Measurements from ENCODE around the gene GIT2. TPM values are rescaled to one million over a fixed set of nuclear protein-coding genes. Genes with fewer than 3 reads are reported as not detected.

GIT2 gene
- total RNA-seq, 1 donor from 2014 or later = 72.3 TPM

DNA sequence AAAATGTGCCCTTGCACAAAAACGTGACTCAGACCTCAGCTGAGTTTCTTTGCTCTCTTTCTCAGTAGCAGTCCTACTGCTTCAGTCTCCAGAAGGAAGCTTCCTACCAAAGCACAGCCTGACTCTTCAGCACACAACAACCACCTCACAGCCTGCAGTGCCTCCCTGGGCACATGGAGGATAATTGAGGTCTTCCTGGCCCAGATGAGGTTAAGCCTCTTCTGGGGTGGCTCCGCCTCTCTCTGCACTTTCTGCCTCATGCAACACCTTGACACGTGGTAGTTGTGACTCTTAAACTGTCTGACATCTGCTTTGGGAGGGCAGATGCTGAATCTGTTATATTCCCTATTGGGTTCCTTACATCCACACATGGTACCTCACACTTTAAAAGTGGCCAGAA lies 33.8 kb downstream of the GIT2 start:
- no peak overlapping the region for H3K27ac Mint-ChIP-seq
- peaks cover 82% of the 10 kb centered on the region for H3K36me3 Mint-ChIP-seq (ENCODE audit: low read depth)

DNA sequence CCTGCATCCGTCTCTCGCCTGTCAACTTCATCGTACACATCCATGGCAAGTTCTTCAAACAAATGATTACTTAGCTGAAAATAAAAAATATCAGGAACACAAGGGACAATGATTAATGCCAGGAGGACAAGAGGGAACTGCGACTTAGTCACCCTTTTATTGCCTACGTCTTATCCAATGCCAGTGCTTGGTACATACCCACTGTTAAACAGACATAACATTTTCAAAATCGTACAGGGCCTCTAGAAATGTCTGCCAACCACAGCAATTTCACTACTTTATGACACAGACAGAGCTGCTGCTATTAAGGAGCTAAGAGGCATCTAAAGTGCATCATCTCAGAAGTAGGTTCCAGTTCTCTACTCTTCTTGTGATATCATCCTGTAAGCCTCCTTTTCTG lies 34.6 kb downstream of the GIT2 start:
- no peak overlapping the region for H3K27ac Mint-ChIP-seq
- peaks cover 12% of the 10 kb centered on the region for H3K4me1 Mint-ChIP-seq (ENCODE audit: low read depth)
- no peaks in the 10 kb centered on the region for H3K9me3 Mint-ChIP-seq
- peaks cover 80% of the 10 kb centered on the region for H3K36me3 Mint-ChIP-seq (ENCODE audit: low read depth)
- DNase-seq (ENCODE audit: low spot score) = no peak
- H3K4me3 Mint-ChIP-seq (ENCODE audit: low read depth) = no peak overlapping the region
- intact Hi-C loops (cut with micrococcal nuclease) = no loop called here
- H3K27me3 Mint-ChIP-seq (ENCODE audit: low read depth) = no peaks in the 10 kb centered on the region

More for the DNA sequence above, 33.8 kb downstream of the GIT2 start:
- intact Hi-C loops (cut with micrococcal nuclease) = no loop called here
- peaks cover 15% of the 10 kb centered on the region for H3K4me1 Mint-ChIP-seq (ENCODE audit: low read depth)
- no peak for DNase-seq (ENCODE audit: low spot score)
- H3K4me3 Mint-ChIP-seq (ENCODE audit: low read depth) = no peak overlapping the region
- H3K27me3 Mint-ChIP-seq (ENCODE audit: low read depth) = no peaks in the 10 kb centered on the region
- no peaks in the 10 kb centered on the region for H3K9me3 Mint-ChIP-seq

DNA sequence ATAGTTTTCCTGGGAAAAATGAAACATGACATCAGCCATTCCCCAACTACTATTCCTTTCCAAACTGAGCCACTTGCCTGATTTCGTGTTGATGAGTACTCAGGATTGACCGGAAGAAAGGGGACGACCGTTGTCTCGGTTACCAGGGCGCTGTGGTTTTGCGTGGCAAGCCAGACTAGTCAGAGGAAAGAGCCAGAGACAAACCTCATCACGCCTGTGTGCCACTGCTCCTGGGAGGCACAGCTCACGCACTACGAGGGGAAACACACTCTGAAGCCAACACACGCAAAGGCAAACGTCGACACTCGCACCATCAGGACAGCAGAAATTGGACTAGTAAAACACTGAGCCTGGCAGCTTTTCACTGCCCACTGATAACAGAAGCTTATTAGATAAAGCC lies 35.0 kb downstream of the GIT2 start:
- no peak for DNase-seq (ENCODE audit: low spot score)
- Mint-ChIP-seq H3K36me3 (ENCODE audit: low read depth) (peaks cover 80% of the 10 kb centered on the region), H3K27me3 (ENCODE audit: low read depth) (no peaks in the 10 kb centered on the region), H3K4me1 (ENCODE audit: low read depth) (peaks cover 9% of the 10 kb centered on the region), H3K4me3 (ENCODE audit: low read depth) (no peak overlapping the region), H3K9me3 (no peaks in the 10 kb centered on the region), H3K27ac (no peak overlapping the region)
- intact Hi-C loops (cut with micrococcal nuclease) = no loop called here

DNA sequence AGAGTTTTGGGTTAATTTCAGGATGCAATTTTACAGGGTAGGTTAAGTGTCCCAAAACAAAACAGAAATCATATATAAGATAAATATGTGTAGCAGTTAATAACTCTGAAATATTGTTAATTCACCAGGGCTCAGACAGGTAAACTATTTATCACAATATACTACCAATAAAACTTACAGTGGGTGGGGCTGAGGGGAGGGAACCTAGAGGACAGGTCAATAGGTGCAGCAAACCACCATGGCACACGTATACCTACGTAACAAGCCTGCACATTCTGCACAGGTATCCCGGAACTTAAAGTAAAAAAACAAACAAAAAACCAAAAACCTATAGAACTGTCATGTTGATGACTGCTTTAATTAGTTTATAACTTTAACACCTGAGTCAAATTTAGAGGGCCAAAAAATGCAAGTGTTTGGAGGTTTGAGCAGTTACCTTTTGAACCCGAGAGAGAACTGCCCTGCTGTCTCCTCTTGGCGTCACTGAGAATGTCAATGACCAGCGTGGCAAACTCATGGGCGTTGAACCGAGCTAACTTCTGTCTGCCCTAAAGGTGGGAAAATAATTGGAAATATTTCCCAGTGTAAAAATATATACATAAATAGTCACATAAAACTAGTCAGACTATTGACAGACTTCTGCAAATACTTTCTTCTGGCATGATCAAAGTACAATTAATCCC lies 36.6 kb downstream of the GIT2 start:
- H3K36me3 Mint-ChIP-seq (ENCODE audit: low read depth) = peaks cover 73% of the 10 kb centered on the region
- H3K4me1 Mint-ChIP-seq (ENCODE audit: low read depth) = peaks cover 7% of the 10 kb centered on the region
- no peaks in the 10 kb centered on the region for H3K9me3 Mint-ChIP-seq
- DNase-seq (ENCODE audit: low spot score) = no peak
- intact Hi-C loops (cut with micrococcal nuclease) = no loop called here
- H3K27me3 Mint-ChIP-seq (ENCODE audit: low read depth) = no peaks in the 10 kb centered on the region
- H3K27ac Mint-ChIP-seq = no peak overlapping the region
- no peak overlapping the region for H3K4me3 Mint-ChIP-seq (ENCODE audit: low read depth)

DNA sequence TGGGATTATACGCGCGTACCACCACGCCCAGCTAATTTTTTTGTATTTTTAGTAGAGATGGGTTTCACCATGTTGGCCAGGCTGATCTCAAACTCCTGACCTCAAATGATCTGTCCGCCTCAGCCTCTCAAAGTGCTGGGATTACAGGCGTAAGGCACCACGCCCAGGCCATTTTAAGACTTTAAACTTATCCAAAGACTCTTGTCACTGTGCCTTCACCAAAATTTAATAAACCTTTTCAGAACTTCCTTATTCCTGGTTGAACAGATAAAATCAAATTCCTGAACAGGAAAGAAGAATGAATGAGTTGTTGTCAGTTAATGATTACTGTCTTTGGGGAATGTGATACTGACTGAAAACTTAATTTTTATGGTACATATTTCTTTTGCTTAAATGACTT lies 37.8 kb downstream of the GIT2 start:
- Mint-ChIP-seq H3K27me3 (ENCODE audit: low read depth) (no peaks in the 10 kb centered on the region), H3K4me1 (ENCODE audit: low read depth) (peaks cover 3% of the 10 kb centered on the region), H3K36me3 (ENCODE audit: low read depth) (peaks cover 72% of the 10 kb centered on the region), H3K4me3 (ENCODE audit: low read depth) (no peak overlapping the region), H3K9me3 (no peaks in the 10 kb centered on the region), H3K27ac (no peak overlapping the region)
- intact Hi-C loops (cut with micrococcal nuclease) = no loop called here
- no peak for DNase-seq (ENCODE audit: low spot score)

DNA sequence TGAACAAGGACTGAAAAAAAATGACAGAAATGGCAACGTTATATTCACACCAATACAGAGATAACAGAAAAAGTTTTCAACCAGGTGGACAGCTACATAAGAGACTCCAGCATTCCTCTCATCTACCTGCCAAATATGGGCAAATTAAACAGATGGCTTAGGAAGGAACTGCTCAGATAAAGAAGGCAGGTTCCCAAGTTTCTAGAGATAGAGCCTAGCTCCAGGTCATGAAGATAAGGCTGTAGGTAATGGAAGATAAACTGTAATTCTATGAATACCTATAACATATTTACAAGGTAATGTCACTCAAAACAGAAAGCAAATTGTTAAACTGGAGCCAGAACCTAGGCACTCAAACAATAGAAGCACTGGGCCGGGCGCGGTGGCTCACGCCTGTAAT lies 42.5 kb downstream of the GIT2 start:
- H3K27ac Mint-ChIP-seq = no peak overlapping the region
- H3K4me1 Mint-ChIP-seq (ENCODE audit: low read depth) = peaks cover 8% of the 10 kb centered on the region
- no peaks in the 10 kb centered on the region for H3K27me3 Mint-ChIP-seq (ENCODE audit: low read depth)
- no peak for DNase-seq (ENCODE audit: low spot score)
- peaks cover 80% of the 10 kb centered on the region for H3K36me3 Mint-ChIP-seq (ENCODE audit: low read depth)
- no peak overlapping the region for H3K4me3 Mint-ChIP-seq (ENCODE audit: low read depth)
- intact Hi-C loops (cut with micrococcal nuclease) = no loop called here
- H3K9me3 Mint-ChIP-seq = no peaks in the 10 kb centered on the region

DNA sequence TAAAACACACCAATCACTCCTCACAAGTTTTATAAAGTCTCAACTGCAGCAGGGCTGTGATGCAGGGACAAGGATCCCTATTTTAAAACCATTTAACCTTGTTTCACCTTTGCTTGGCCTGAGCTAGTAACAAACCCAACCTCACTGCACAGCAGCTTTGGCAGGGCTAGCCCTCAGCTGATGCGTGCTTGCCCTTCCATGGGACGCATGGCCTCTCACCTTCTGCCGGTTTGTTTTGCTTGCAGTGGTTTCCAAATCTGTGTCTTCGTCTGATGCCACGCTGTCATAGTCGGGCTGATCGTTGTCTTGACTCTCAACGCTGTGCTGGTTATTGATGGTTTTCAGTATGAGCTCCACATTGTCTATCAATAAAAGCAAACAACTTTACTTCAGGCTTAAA lies 43.3 kb downstream of the GIT2 start:
- DNase-seq (ENCODE audit: low spot score) = no peak
- H3K36me3 Mint-ChIP-seq (ENCODE audit: low read depth) = peaks cover 80% of the 10 kb centered on the region
- intact Hi-C loops (cut with micrococcal nuclease) = no loop called here
- H3K4me3 Mint-ChIP-seq (ENCODE audit: low read depth) = no peak overlapping the region
- H3K4me1 Mint-ChIP-seq (ENCODE audit: low read depth) = peaks cover 14% of the 10 kb centered on the region
- H3K9me3 Mint-ChIP-seq = no peaks in the 10 kb centered on the region
- H3K27me3 Mint-ChIP-seq (ENCODE audit: low read depth) = no peaks in the 10 kb centered on the region
- H3K27ac Mint-ChIP-seq = no peak overlapping the region

DNA sequence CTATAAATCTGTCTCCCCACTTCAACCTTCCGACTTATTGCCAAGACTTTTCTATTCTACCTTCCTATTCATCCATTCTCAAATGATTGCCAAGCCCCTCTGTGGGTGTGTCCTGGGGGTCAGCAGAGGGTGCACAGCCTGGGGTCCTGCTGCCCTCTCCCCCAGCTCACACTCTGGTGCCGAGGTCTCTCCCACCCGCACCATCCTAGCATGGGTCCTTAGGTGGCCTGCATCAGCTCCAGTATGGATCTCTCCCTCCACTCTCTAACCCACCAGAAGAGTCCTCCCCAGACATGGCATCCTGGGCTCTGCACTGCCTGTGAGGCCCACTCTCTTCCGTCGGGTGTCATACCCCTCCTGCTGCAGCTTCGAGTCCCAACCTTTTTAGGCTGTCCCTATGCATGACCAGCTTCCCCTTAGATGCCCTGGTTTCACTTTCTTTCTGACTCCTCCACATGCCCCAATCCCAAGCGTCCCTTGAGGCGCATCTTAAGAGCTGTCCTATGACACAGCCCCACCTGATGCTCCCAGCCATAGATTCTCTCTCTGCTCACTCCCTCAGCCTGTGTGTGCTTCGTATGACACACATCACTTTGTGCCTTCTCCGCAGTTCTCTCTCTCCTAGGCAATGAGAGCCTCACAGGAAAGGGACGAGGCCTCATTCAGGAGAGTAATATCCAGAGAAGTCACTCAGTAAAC lies 43.9 kb downstream of the GIT2 start:
- no peak overlapping the region for H3K4me3 Mint-ChIP-seq (ENCODE audit: low read depth)
- H3K27ac Mint-ChIP-seq = no peak overlapping the region
- H3K36me3 Mint-ChIP-seq (ENCODE audit: low read depth) = peaks cover 82% of the 10 kb centered on the region
- no peaks in the 10 kb centered on the region for H3K27me3 Mint-ChIP-seq (ENCODE audit: low read depth)
- no peak for DNase-seq (ENCODE audit: low spot score)
- intact Hi-C loops (cut with micrococcal nuclease) = no loop called here
- H3K9me3 Mint-ChIP-seq = no peaks in the 10 kb centered on the region
- H3K4me1 Mint-ChIP-seq (ENCODE audit: low read depth) = peaks cover 19% of the 10 kb centered on the region

DNA sequence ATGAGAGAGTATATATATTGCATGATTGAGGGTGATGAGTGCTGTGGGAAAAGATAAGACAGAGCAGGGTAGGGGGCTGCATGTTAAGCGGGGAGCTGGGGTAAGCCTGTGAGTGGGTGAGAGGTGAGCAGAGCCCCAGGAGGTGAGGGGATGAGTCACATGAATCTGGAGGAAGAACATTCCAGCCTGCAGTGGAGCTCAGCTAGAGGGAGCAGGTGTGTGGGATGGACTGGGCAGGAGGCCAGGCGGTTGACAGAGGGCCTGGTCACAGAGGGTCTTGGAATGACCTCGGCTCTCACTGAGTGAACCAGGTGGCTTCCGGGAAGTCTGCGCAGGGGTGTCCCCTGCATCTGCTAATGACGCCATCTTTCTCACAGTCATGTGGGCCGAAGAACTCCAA lies 44.4 kb downstream of the GIT2 start:
- Mint-ChIP-seq H3K27ac (peak overlapping the region; percentile 25), H3K27me3 (ENCODE audit: low read depth) (no peaks in the 10 kb centered on the region), H3K4me3 (ENCODE audit: low read depth) (no peak overlapping the region), H3K36me3 (ENCODE audit: low read depth) (peaks cover 84% of the 10 kb centered on the region), H3K4me1 (ENCODE audit: low read depth) (peaks cover 25% of the 10 kb centered on the region), H3K9me3 (no peaks in the 10 kb centered on the region)
- intact Hi-C loops (cut with micrococcal nuclease) = no loop called here
- no peak for DNase-seq (ENCODE audit: low spot score)

DNA sequence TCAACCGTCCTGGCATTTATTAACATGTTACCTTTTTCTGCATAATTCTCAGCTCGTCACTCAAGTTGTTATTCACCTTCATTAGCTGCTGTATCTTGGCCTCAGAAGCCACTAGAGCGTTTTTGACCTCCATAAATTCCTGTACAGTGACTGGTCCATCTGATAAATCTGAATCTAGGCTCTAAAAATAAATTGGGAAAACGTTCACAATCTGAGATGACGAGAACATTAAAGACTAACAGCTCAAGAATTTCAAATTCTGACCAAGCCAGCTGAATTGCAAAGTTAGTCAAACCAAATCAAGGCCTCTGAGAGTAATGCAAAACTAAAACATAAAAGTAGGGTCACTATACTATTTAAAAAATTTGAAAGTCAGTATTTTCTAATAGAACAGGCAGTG lies 45.0 kb downstream of the GIT2 start:
- no peaks in the 10 kb centered on the region for H3K27me3 Mint-ChIP-seq (ENCODE audit: low read depth)
- H3K27ac Mint-ChIP-seq = no peak overlapping the region
- H3K9me3 Mint-ChIP-seq = no peaks in the 10 kb centered on the region

DNA sequence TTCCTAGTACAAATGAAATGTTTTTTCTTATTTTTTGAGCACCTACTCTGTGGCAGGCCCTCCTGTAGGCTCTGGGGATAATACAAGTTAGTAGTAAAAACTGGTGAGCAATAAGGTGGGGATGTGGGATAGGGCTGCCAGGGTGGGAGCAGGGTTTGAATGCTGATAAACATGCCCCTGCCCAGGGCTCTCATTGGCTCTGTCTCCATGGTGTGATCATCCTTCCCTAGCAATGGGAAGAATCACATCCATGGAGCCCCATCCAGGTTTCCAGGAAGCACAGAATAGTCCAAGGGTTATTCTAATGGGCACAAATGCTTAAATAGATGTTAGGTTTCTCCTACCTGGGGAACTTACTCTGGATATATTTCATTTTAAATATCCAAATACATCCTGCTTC lies 45.5 kb downstream of the GIT2 start:
- intact Hi-C loops (cut with micrococcal nuclease) = no loop called here
- no peak overlapping the region for H3K4me3 Mint-ChIP-seq (ENCODE audit: low read depth)
- H3K36me3 Mint-ChIP-seq (ENCODE audit: low read depth) = peaks cover 81% of the 10 kb centered on the region
- H3K27ac Mint-ChIP-seq = no peak overlapping the region
- no peaks in the 10 kb centered on the region for H3K27me3 Mint-ChIP-seq (ENCODE audit: low read depth)
- H3K4me1 Mint-ChIP-seq (ENCODE audit: low read depth) = peaks cover 29% of the 10 kb centered on the region
- no peaks in the 10 kb centered on the region for H3K9me3 Mint-ChIP-seq
- no peak for DNase-seq (ENCODE audit: low spot score)

More for the DNA sequence above, 45.0 kb downstream of the GIT2 start:
- intact Hi-C loops (cut with micrococcal nuclease) = no loop called here
- Mint-ChIP-seq H3K4me1 (ENCODE audit: low read depth) (peaks cover 29% of the 10 kb centered on the region), H3K4me3 (ENCODE audit: low read depth) (no peak overlapping the region), H3K36me3 (ENCODE audit: low read depth) (peaks cover 84% of the 10 kb centered on the region)
- DNase-seq (ENCODE audit: low spot score) = no peak

DNA sequence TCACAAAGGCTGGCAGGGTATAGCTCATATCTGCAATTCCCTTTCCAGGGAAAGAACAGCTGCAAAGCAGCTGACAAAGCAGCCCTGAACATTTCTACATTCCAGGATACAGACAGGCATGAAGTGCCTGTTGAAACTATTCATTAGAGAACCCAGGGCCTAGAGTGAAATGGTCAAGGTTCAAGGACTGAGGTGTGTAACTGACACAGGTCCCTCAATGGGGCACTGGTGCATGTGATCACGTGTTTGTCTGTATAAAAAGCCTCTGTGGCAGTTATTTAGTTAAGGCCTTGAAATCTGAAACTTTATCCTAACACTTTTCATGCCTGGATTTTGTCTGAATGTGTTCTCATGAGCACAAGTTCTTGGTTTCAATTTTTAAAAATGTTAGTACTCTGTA lies 47.1 kb downstream of the GIT2 start:
- intact Hi-C loops (cut with micrococcal nuclease) = no loop called here
- no peaks in the 10 kb centered on the region for H3K9me3 Mint-ChIP-seq
- H3K27me3 Mint-ChIP-seq (ENCODE audit: low read depth) = no peaks in the 10 kb centered on the region
- no peak for DNase-seq (ENCODE audit: low spot score)
- no peak overlapping the region for H3K4me3 Mint-ChIP-seq (ENCODE audit: low read depth)
- peaks cover 87% of the 10 kb centered on the region for H3K36me3 Mint-ChIP-seq (ENCODE audit: low read depth)
- peaks cover 29% of the 10 kb centered on the region for H3K4me1 Mint-ChIP-seq (ENCODE audit: low read depth)
- no peak overlapping the region for H3K27ac Mint-ChIP-seq

DNA sequence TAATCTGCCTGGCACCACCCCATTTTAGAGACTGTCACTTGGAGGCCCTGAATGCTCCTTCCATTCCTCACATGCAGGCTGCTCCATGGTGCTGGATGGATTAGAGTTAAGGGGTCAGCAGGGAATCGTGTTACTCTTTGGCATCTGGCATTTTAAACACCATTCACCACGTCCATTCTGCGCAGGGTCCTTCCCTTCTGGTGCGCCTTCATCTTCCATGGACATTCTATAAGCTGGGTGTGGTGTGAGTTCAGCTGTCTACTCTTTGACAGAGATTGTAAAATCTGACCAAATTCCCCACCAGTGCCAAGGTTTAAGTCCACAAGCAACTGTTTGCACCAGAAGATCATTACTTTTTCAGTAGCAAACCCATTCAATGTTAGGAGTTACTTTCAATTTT lies 47.8 kb downstream of the GIT2 start:
- no peaks in the 10 kb centered on the region for H3K27me3 Mint-ChIP-seq (ENCODE audit: low read depth)
- DNase-seq (ENCODE audit: low spot score) = no peak
- peaks cover 85% of the 10 kb centered on the region for H3K36me3 Mint-ChIP-seq (ENCODE audit: low read depth)
- intact Hi-C loops (cut with micrococcal nuclease) = no loop called here
- H3K27ac Mint-ChIP-seq = peak overlapping the region; percentile 29
- no peaks in the 10 kb centered on the region for H3K9me3 Mint-ChIP-seq
- peaks cover 29% of the 10 kb centered on the region for H3K4me1 Mint-ChIP-seq (ENCODE audit: low read depth)
- no peak overlapping the region for H3K4me3 Mint-ChIP-seq (ENCODE audit: low read depth)

Measured in activated T-helper 2 cell treated with anti-CD3 and anti-CD28 coated beads, Interferon-gamma antibody, Interleukin-2, Interleukin-4, amounts not matched to agents 10 μg/mL and 5 μg/mL and 100 μg/mL, durations not matched to agents 14 hours and 24 hours and 36 hours (primary cell).